Measurements from ENCODE around the gene ATP8B1.

Gene ATP8B1

DNA sequence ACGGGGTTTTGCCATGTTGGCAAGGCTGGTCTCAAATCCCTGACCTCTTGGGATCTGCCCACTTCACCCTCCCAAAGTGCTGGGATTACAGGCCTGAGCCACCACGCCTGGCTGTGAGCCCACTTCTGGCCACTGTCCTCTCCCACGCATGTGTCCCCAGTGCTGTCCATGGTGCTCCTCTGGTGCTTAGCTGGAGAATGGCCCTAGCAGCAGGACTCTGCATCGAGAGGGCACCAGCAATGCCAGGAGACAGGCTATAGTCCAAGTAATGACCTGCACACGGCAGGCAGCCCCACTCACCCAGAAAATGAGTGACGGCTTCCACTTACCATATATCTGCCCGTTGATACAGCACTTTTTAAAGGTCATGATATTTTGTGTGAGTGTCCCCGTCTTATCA lies 115.1 kb downstream of the ATP8B1 start:
- Histone ChIP-seq H3K9ac (ENCODE audit: low read depth, low read length, poor library complexity, severe bottlenecking) (no peak overlapping the region), H3K9me3 (ENCODE audit: insufficient read depth, low read depth, low read length) (no peaks in the 10 kb centered on the region), H4K20me1 (ENCODE audit: insufficient read depth, low read length, poor library complexity, severe bottlenecking) (no peaks in the 10 kb centered on the region), H3K4me1 (ENCODE audit: insufficient read depth, low read length, poor library complexity, severe bottlenecking) (no peaks in the 10 kb centered on the region), H2AFZ (ENCODE audit: low read length) (no peak overlapping the region), H3K79me2 (ENCODE audit: insufficient read depth, low read length) (no peaks in the 10 kb centered on the region), H3F3A (ENCODE audit: low read depth) (no peaks in the 10 kb centered on the region), H3K9me2 (replicated peaks; ENCODE audit: low read depth, low read length) (no peaks in the 10 kb centered on the region), H3K4me2 (ENCODE audit: low read depth, low read length, poor library complexity, severe bottlenecking) (no peak overlapping the region), H3K4me3 (ENCODE audit: low read length, poor library complexity, severe bottlenecking) (no peak overlapping the region), H3K27me3 (ENCODE audit: insufficient read depth, low read length, poor library complexity, severe bottlenecking) (no peaks in the 10 kb centered on the region), H3K36me3 (ENCODE audit: insufficient read depth, low read length) (no peaks in the 10 kb centered on the region)
- TF ChIP-seq EZH2phosphoT487 (IDR thresholded peaks at IDR 0.05; ENCODE audit: borderline replicate concordance) (no peak), CTCF (conservative IDR thresholded peaks at IDR 0.05; ENCODE audit: low read length) (no peak)

- no peaks in the 10 kb centered on the region for H3K4me1 ChIP-seq (ENCODE audit: insufficient read depth, low read length, poor library complexity, severe bottlenecking)
Observed at GRCh38 chr18:57683470-57683869, 119.6 kb downstream of the ATP8B1 start.

DNA sequence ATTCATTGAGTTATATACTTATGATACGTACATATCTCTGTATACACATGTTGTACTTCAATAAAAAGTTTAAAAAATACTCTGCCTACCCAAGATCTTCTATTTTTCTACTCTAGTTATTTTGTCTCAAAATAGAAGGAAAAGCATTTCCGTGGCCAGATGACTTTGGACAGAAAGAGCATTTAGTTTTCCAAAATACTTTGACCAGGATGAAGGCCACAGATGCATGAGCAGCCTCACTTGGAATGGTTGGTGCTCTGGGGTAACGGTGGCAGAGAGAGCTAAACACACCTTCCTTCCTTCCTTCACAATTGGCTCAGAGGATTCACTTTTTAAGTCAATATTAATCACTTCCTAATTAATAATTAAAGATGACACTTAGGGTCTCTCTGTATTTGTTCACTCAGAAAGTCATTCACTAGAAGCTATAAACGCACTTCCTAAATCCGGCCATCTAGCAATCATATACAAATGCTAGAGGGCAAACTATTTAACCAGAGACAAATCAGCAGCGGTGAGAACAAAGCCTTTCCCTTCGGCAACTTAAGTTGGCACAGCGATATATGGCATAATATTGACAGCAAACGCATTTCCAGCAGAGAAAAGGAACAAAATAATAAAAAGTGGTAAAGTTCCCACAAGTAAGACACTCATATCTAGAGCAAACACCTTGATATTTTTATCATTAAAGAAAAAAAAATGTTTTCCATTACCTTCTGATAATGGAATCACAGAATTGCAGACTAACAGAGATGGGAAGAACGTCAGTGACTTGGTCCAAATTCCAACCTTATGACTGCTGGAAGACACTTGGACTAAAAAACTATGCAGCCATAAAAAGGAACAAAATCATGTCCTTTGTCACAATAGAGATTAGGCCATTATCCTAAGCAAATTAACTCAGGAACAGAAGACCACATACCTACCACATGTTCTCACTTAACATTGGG lies 125.6 kb downstream of the ATP8B1 start:
- Histone ChIP-seq H3K79me2 (ENCODE audit: insufficient read depth, low read length) (no peaks in the 10 kb centered on the region), H2AFZ (ENCODE audit: low read length) (no peak overlapping the region), H3K27me3 (ENCODE audit: insufficient read depth, low read length, poor library complexity, severe bottlenecking) (no peaks in the 10 kb centered on the region), H4K20me1 (ENCODE audit: insufficient read depth, low read length, poor library complexity, severe bottlenecking) (no peaks in the 10 kb centered on the region), H3K9ac (ENCODE audit: low read depth, low read length, poor library complexity, severe bottlenecking) (no peak overlapping the region), H3K4me3 (ENCODE audit: low read length, poor library complexity, severe bottlenecking) (no peak overlapping the region), H3K9me3 (ENCODE audit: insufficient read depth, low read depth, low read length) (no peaks in the 10 kb centered on the region), H3K9me2 (replicated peaks; ENCODE audit: low read depth, low read length) (no peaks in the 10 kb centered on the region), H3K4me1 (ENCODE audit: insufficient read depth, low read length, poor library complexity, severe bottlenecking) (no peaks in the 10 kb centered on the region), H3F3A (ENCODE audit: low read depth) (no peaks in the 10 kb centered on the region), H3K36me3 (ENCODE audit: insufficient read depth, low read length) (no peaks in the 10 kb centered on the region), H3K4me2 (ENCODE audit: low read depth, low read length, poor library complexity, severe bottlenecking) (no peak overlapping the region)
- TF ChIP-seq EZH2phosphoT487 (IDR thresholded peaks at IDR 0.05; ENCODE audit: borderline replicate concordance) (no peak), CTCF (conservative IDR thresholded peaks at IDR 0.05; ENCODE audit: low read length) (no peak)

More at GRCh38 chr18:57683470-57683869, 119.6 kb downstream of the ATP8B1 start:
- Histone ChIP-seq H2AFZ (ENCODE audit: low read length) (no peak overlapping the region), H3K4me3 (ENCODE audit: low read length, poor library complexity, severe bottlenecking) (no peak overlapping the region), H3K9ac (ENCODE audit: low read depth, low read length, poor library complexity, severe bottlenecking) (no peak overlapping the region), H3F3A (ENCODE audit: low read depth) (no peaks in the 10 kb centered on the region), H3K36me3 (ENCODE audit: insufficient read depth, low read length) (no peaks in the 10 kb centered on the region), H4K20me1 (ENCODE audit: insufficient read depth, low read length, poor library complexity, severe bottlenecking) (no peaks in the 10 kb centered on the region), H3K27me3 (ENCODE audit: insufficient read depth, low read length, poor library complexity, severe bottlenecking) (no peaks in the 10 kb centered on the region), H3K9me2 (replicated peaks; ENCODE audit: low read depth, low read length) (no peaks in the 10 kb centered on the region), H3K9me3 (ENCODE audit: insufficient read depth, low read depth, low read length) (no peaks in the 10 kb centered on the region), H3K79me2 (ENCODE audit: insufficient read depth, low read length) (no peaks in the 10 kb centered on the region), H3K4me2 (ENCODE audit: low read depth, low read length, poor library complexity, severe bottlenecking) (no peak overlapping the region)
- no peak for TF ChIP-seq CTCF (conservative IDR thresholded peaks at IDR 0.05; ENCODE audit: low read length)
- no peak for TF ChIP-seq EZH2phosphoT487 (IDR thresholded peaks at IDR 0.05; ENCODE audit: borderline replicate concordance)

All from Loucy (cell line).